Glomerular endothelial cell (primary cell): ENCODE results near the gene FARP1. TPM values are rescaled to one million over a fixed set of nuclear protein-coding genes. Genes with fewer than 3 reads are reported as not detected.

Source experiments
- DNase-seq: peaks from one replicate; pipeline ENCODE4 v3.0.0-alpha.2; 2011; ENCODE audit warnings: low read depth, low spot score; ENCODE audit errors: extremely low read depth
- total RNA-seq: library from RNA; depleted of rRNA; stranded (reverse); fragments of >200 nt; gene quantifications from 2 replicates; pipeline ENCODE4 v1.2.3, GENCODE V29; 2015

FARP1 gene
- total RNA-seq, 1 donor from 2014 or later, result 64.9 TPM

- no peak for DNase-seq
Observed at GRCh38 chr13:98450539-98451111, 307.7 kb downstream of the FARP1 start.

GRCh38 chr13:98451676-98452470 is 309.0 kb downstream of the FARP1 start:
- DNase-seq, result no peak

GRCh38 chr13:98452851-98453843 is 310.3 kb downstream of the FARP1 start:
- no peak for DNase-seq

DNA sequence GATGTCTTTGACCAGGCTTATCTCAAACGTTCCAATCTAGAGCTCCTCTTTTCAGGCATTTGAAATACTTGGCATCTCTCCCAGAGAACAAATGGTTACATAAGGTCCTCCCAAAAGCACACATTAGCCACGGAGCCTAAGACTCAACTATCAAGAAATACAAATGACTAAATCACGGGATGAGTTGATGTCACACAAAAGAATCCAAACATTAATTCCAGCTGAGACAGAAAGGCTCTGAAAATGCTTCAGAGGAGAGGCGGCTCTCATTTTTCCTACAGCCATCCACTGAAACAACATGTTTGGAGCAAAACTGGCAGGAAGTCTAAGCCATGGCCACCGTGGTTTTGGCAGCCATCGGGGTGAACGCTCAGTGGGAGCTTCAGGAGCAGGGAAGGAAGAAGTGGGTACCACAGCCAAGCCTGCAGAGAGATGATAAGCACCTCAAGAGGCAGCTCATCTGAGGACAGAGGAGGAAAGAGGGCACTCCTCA is 311.5 kb downstream of the FARP1 start:
- DNase-seq, result no peak

GRCh38 chr13:98456413-98456845 is 313.5 kb downstream of the FARP1 start:
- DNase-seq, result no peak

GRCh38 chr13:98457053-98457452 is 314.2 kb downstream of the FARP1 start:
- DNase-seq, result no peak

DNA sequence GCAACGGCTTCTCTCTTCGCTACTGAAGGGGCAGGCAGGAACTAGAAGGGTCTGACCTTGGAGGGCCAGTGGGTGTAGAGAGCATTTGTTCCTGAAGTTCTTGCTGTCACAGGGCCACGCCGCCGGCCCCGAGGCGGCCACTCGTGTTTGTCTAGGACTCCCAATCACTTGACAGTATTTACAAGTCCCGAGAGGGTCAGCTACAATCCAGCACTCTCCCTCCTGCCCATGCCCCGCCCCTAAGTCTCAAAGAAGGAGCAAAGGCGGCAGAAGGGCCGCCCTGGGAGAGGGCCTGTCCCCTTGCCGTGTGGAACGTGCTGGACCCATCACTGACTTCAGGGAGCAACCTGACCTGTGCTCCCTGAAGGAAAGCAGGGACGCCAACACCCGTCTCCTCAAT is 315.5 kb downstream of the FARP1 start:
- DNase-seq, result no peak

DNA sequence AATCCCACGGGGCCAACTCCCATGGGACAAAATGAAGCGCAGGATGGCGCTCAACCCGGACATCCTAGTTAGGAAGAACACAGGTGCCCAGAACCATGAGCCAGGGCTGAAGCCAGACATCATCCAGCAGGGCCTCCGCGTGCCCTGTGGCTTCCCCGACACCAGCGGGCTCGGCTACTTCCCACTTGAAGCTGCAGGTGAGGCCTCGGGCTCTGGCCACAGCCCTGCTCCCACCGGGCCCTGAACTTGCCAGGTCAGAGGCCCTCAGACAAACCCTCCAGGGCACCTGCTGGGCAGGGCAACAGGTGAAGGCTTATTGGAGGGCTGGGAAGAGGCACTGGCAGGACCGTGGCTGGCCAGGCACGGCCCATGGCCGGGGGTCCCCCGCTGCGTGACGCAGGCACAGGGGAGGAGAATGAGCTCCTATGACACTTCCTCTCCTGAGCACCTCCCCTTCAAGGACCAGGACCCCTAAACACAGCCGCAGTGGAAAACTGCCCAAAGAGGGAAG is 316.3 kb downstream of the FARP1 start:
- DNase-seq, result no peak

DNA sequence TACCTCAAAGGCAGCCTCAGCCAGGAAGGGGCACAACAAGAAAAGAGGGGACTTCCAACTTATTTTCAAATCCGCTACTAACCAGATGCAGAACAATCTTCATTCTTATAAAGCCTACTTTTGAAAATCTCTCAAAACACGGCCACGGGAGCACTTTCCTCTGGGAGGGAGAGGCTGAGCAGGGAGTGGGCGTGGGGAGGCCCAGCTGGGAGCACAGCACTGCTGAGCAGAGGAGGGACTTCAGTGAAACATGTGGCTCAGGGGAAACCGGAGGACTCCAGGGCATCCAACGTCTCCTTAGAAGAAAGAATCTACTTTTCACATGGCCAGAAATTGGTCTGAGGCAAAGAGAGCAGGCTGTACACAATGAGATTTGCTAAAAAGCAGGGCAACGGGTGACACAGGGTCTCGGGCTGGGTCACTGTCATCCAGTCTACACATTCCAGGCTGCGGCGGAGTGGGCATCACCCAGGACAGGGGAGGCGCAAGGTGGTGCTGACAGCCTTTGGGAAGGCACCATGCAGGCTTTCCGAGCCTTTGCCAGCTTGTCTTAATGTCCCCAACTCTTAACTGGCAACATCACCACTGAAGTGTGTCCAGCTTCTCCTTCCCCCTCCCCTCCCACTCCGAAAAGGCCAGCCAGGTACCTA is 317.0 kb downstream of the FARP1 start:
- no peak for DNase-seq

- no peak for DNase-seq
Observed at GRCh38 chr13:98460516-98460915, 317.6 kb downstream of the FARP1 start.

DNA sequence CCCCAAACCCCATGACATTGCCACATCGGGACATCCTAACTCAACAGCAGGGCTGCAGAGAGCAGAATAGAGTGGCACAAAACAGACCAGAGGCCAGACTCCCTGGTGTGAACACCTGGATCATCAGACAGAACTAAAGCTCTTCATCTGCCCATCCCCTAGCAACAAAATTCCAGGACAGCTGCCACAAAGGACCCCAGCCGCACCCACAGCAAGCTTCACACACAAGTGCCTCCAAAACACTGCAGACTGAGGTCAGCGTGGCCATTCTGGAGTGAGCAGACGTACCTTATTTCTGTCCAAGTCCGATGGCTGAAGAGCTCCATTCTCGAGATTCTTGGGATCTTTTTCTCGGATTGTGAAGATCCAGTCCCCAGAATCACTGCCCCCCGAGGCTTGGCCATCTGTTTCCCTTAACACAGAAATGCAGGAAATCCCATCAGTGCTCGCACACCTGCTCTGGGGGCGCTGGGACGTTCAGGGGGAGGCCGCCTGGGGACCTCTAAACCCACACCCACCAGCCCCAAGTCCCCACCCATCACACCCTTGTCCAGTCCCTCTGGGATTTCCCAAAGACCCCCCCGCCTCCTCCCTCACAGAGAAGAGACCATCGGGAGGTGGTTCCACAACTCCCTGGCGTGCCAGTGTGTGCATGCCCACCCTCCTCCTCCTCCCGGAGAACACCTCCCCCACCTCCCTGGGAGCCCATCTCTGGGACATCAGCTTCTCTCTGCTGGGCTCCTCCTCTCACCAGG is 318.8 kb downstream of the FARP1 start:
- DNase-seq, result no peak

- no peak for DNase-seq
Observed at GRCh38 chr13:98462241-98462882, 319.5 kb downstream of the FARP1 start.

DNA sequence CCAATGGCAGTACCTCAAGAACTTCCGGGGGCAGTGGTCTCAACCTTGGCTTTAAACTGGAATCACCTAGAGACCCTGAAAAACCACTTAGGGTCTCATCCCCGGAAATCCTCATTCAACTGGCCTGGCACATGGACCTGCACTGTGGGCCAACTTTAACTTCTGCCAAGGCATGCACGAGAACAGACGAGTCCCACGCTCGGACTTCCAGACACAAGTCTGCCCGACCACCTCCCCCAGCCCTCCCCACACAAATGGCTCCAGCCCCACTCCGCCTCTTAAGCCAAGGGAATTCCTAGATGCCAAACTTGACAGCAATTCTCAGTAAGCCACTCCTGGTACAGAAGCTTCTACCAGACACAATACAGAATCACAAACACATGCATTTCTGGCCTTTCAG is 320.1 kb downstream of the FARP1 start:
- DNase-seq, result no peak

DNA sequence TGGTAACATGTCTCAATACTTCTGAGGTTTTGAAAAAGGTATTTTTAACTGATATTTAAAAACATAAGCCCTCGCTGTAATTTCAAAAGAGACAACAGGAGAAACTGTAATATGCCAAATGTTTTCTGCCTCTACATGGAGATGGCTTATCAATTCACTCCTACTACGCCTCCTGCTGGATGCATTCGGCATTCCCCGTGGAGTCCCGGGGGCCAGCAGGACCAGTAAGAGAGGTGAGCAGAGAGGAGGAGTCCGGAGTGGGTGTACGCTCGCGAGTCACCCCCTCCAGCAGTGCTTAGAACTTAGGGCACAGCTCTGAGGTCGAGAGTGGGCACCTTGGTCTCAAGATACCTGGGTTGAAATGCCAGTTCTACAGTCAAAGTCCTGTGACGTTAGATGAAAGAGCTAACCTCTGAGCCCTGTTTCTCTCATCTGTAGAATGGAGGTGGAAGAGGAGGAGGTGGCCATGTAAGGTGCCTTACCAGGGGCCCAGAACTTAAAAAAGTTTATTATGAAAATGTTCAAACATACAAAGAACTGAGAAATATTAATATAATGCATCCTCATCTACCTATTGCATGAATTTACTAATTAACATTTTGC is 323.8 kb downstream of the FARP1 start:
- DNase-seq, result no peak

GRCh38 chr13:98467263-98467985 is 324.5 kb downstream of the FARP1 start:
- no peak for DNase-seq

DNA sequence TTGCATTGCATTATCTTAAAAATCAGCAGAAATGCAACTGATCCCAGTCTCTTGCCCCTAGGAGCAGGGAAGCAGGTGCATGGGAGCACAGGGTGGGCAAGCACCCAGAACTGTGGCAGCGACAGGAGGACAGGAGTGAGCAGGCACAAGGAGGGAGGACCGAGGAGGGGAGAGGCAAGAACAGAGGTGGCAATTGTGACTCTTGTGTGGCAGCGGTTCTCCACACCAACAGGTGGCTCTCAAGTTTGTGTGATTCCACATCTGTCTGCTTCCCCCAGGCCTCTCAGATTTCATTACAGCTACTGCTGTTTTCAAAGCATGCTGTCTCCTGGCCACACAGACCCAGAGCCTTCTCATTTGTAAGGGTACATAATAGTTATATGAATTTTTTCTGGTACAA is 325.5 kb downstream of the FARP1 start:
- no peak for DNase-seq

DNA sequence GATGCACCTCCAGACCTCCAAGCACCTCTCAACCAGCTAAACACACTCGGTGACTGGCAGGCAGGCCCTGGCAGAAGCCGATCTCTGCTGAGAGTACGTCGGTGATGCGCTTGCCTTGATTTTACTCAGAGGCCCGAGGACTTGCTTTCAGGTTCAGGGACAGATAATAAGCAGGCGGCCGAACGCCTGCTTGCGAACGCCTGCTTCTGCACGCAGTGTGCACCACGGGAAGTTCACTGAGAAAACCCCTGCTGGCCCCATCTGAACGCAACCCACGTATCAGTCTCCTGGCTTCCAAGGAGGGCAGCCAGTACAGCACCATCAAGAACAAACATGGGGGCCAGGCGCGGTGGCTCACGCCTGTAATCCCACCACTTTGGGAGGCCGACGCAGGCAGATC is 326.0 kb downstream of the FARP1 start:
- no peak for DNase-seq

- DNase-seq, result no peak
Observed at GRCh38 chr13:98470920-98471319, 328.0 kb downstream of the FARP1 start.
